RWPE2 (cell line): ENCODE measurements around the gene ZGPAT.
"Not testable (repeated sequence)": the region's sequence is repeated elsewhere in the genome, so short reads cannot be mapped to it uniquely, and the experiment has no call there.

Experiments
- ATAC-seq: fragments of 200-7000 bp; cut with Tn5 transposase; 3 replicates; pipeline ENCODE4 v1.9.1; 2021; ENCODE audit warnings: low read depth
- DNase-seq: peaks from one replicate; pipeline ENCODE4 v3.0.0-alpha.2; 2020; ENCODE audit warnings: low spot score
- H3K27ac ChIP-seq: fragments of 450-650 bp; 2 replicates; pipeline ENCODE4 v1.5.1; 2017; ENCODE audit warnings: mild to moderate bottlenecking; ENCODE audit not compliant: poor library complexity, severe bottlenecking
- H3K27me3 ChIP-seq: fragments of 250-450 bp; sonication (Bioruptor Pico); 2 replicates; pipeline ENCODE4 v1.5.1; 2021; ENCODE audit warnings: mild to moderate bottlenecking, moderate library complexity; ENCODE audit not compliant: insufficient read depth, poor library complexity, severe bottlenecking
- H3K36me3 ChIP-seq: fragments of 250-450 bp; sonication (Bioruptor Pico); 2 replicates; pipeline ENCODE4 v1.5.1; 2020; ENCODE audit warnings: low read depth, mild to moderate bottlenecking, moderate library complexity
- H3K4me1 ChIP-seq: fragments of 250-450 bp; sonication (Bioruptor Pico); 2 replicates; pipeline ENCODE4 v1.5.1; 2021; ENCODE audit warnings: mild to moderate bottlenecking, moderate library complexity; ENCODE audit not compliant: insufficient read depth, poor library complexity, severe bottlenecking
- H3K4me3 ChIP-seq: fragments of 250-450 bp; sonication (Bioruptor Pico); 2 replicates; pipeline ENCODE4 v1.5.1; 2021; ENCODE audit warnings: mild to moderate bottlenecking, moderate library complexity; ENCODE audit not compliant: severe bottlenecking
- H3K9me3 ChIP-seq: fragments of 250-450 bp; sonication (Bioruptor Pico); 2 replicates; pipeline ENCODE4 v1.5.1; 2021; ENCODE audit warnings: mild to moderate bottlenecking, moderate library complexity; ENCODE audit not compliant: severe bottlenecking
- CTCF ChIP-seq: fragments of 450-650 bp; IDR thresholded peaks from one replicate; pipeline ENCODE4 v1.5.1; 2017; ENCODE audit warnings: mild to moderate bottlenecking, moderate library complexity; ENCODE audit not compliant: poor library complexity, severe bottlenecking

Gene ZGPAT

GRCh38 chr20:63718996-63719395 is 11.2 kb downstream of the ZGPAT start:
- no peak for DNase-seq
- Histone ChIP-seq H3K9me3 (peaks cover 21% of the 10 kb centered on the region), H3K4me3 (no peak overlapping the region), H3K27me3 (no peaks in the 10 kb centered on the region), H3K27ac (no peak overlapping the region), H3K36me3 (peaks cover 82% of the 10 kb centered on the region), H3K4me1 (no peaks in the 10 kb centered on the region)
- no peak for ATAC-seq
- no peak for TF ChIP-seq CTCF

GRCh38 chr20:63722967-63723622 is 15.3 kb downstream of the ZGPAT start:
- Histone ChIP-seq H3K36me3 (peaks cover 74% of the 10 kb centered on the region), H3K9me3 (peaks cover 17% of the 10 kb centered on the region)
- H3K27ac ChIP-seq, H3K4me3 ChIP-seq, DNase-seq, H3K27me3 ChIP-seq, ATAC-seq, H3K4me1 ChIP-seq: not testable (repeated sequence)

- H3K4me3 ChIP-seq, H3K27me3 ChIP-seq, H3K27ac ChIP-seq, H3K4me1 ChIP-seq, H3K9me3 ChIP-seq, ATAC-seq: not testable (repeated sequence)
- DNase-seq = peak; percentile 81
- peaks cover 66% of the 10 kb centered on the region for H3K36me3 ChIP-seq
Measured at GRCh38 chr20:63730189-63730733, 22.4 kb downstream of the ZGPAT start.

GRCh38 chr20:63731410-63731809 is 23.6 kb downstream of the ZGPAT start:
- no peak overlapping the region for H3K4me3 ChIP-seq
- TF ChIP-seq CTCF = no peak
- H3K36me3 ChIP-seq = peaks cover 63% of the 10 kb centered on the region
- DNase-seq = peak; percentile 19
- no peaks in the 10 kb centered on the region for H3K27me3 ChIP-seq
- ATAC-seq = no peak
- H3K4me1 ChIP-seq = no peaks in the 10 kb centered on the region
- H3K27ac ChIP-seq = no peak overlapping the region
- no peaks in the 10 kb centered on the region for H3K9me3 ChIP-seq

GRCh38 chr20:63732118-63733095 is 24.6 kb downstream of the ZGPAT start:
- no peak overlapping the region for H3K4me3 ChIP-seq
- DNase-seq (peak; percentile 78), ATAC-seq (no peak)
- no peaks in the 10 kb centered on the region for H3K27me3 ChIP-seq
- no peaks in the 10 kb centered on the region for H3K9me3 ChIP-seq
- H3K36me3 ChIP-seq = peaks cover 54% of the 10 kb centered on the region
- H3K27ac ChIP-seq = no peak overlapping the region
- no peaks in the 10 kb centered on the region for H3K4me1 ChIP-seq
- no peak for TF ChIP-seq CTCF
